Fibroblast of villous mesenchyme (primary cell): Measurements from ENCODE around the gene SPPL2C. TPM values are rescaled to one million over a fixed set of nuclear protein-coding genes. Genes with fewer than 3 reads are reported as not detected.

Experiments
- DNase-seq: peaks from one replicate; pipeline ENCODE4 v3.0.0-alpha.2; 2010; ENCODE audit warnings: low read depth
- H3K4me3 ChIP-seq: 2 replicates; pipeline ENCODE4 v1.5.1; 2011; ENCODE audit warnings: low read depth, mild to moderate bottlenecking, low read length
- total RNA-seq: library from RNA; depleted of rRNA; stranded (reverse); fragments of >200 nt; gene quantifications from 2 replicates; pipeline ENCODE4 v1.2.3, GENCODE V29; 2012
- TF ChIP-seq, protein P1 (sequence below): IDR thresholded peaks from 2 replicates; pipeline ENCODE4 v1.5.1; 2012; ENCODE audit warnings: low read depth, mild to moderate bottlenecking, low read length; ENCODE audit not compliant: insufficient read depth

Gene SPPL2C
- total RNA-seq, 1 donor, result not detected

DNA sequence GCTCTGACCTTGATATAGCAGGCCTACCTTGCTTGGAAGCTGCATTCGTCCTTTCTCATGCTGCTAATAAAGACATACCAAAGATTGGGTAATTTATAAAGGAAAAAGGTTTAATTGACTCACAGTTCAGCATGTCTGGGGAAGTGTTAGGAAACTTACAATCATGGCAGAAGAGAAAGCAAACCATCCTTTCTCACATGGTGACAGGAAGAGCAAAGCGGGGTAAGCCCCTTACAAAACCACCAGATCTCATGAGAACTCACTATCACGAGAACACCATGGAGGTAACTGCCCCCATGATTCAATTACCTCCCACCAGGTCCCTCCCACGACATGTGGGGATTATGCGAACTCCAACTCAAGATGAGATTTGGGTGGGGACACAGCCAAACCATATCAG lies 43.7 kb downstream of the SPPL2C start:
- TF ChIP-seq, protein P1, sequence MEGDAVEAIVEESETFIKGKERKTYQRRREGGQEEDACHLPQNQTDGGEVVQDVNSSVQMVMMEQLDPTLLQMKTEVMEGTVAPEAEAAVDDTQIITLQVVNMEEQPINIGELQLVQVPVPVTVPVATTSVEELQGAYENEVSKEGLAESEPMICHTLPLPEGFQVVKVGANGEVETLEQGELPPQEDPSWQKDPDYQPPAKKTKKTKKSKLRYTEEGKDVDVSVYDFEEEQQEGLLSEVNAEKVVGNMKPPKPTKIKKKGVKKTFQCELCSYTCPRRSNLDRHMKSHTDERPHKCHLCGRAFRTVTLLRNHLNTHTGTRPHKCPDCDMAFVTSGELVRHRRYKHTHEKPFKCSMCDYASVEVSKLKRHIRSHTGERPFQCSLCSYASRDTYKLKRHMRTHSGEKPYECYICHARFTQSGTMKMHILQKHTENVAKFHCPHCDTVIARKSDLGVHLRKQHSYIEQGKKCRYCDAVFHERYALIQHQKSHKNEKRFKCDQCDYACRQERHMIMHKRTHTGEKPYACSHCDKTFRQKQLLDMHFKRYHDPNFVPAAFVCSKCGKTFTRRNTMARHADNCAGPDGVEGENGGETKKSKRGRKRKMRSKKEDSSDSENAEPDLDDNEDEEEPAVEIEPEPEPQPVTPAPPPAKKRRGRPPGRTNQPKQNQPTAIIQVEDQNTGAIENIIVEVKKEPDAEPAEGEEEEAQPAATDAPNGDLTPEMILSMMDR, result no peak
- DNase-seq, result no peak
- no peak overlapping the region for H3K4me3 ChIP-seq

- H3K4me3 ChIP-seq, result no peak overlapping the region
- TF ChIP-seq, protein P1, result no peak
- DNase-seq, result no peak
These were observed 44.9 kb downstream of the SPPL2C start for GRCh38 chr17:45889579-45889978.

DNA sequence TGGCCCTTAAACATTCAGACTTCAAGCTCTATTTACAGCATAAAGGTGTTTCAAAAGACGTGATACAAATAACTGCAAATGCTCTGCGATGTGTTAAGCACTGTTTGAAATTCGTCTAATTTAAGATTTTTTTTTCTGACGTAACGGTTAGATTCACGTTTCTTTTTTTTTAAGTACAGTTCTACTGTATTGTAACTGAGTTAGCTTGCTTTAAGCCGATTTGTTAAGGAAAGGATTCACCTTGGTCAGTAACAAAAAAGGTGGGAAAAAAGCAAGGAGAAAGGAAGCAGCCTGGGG lies 49.0 kb downstream of the SPPL2C start:
- no peak for DNase-seq
- H3K4me3 ChIP-seq, result peak overlapping the region; percentile 64
- TF ChIP-seq, protein P1, result no peak

- H3K4me3 ChIP-seq, result peak within 1 kb of the TSS; percentile 66
- DNase-seq, result peak; percentile 88
- TF ChIP-seq, protein P1, result peak; percentile 77
These were observed 49.5 kb downstream of the SPPL2C start, which contains the start of gene MAPT for GRCh38 chr17:45894022-45894784. TSS of gene MAPT (plus strand) at chr17:45894554. CDS start at chr17:45962338, 67,784 bp downstream.

GRCh38 chr17:45895304-45895968 lies 50.8 kb downstream of the SPPL2C start:
- DNase-seq, result peak; percentile 8
- H3K4me3 ChIP-seq, result peak overlapping the region; percentile 66
- TF ChIP-seq, protein P1, result no peak

DNA sequence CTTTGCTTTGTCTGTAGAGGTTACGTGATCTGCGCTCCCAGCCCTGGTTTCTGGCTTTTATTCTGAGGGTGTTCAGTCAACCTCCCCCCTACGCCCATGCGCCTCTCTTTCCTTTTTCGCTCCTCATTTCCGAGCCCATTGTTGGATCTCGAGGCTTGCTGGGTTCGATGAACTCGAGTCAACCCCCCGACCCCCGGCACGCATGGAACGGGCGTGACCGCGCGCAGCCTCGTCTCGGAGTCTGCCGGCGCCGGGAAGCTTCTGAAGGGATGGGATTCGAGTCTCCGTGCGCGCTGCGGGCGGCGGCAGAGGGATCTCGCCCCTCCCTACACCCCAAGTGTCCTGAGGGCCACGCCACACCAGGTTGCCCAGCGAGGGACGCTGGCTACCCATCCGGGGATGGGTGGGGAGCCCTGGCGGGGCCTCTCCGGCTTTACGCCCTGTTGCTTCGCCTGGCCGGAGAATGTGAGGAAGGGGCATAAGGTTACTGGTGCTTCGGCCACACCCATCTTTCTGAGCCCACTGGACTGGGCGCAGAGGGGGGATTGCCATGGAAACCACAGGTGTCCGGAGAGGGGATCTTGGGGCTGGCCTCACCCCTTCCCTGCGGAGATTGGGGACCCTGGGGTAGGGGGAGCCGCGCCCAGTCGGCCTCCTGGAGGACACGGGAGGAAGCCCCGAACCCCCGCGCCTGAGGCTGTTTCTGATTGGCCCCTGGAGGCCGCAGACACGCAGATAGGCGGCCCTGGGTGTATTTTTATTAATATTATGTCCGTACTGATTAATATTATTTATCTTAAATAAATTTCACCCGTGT lies 51.5 kb downstream of the SPPL2C start:
- TF ChIP-seq, protein P1, result no peak
- peak; percentile 5 for DNase-seq

More for the DNA sequence above, 51.5 kb downstream of the SPPL2C start:
- H3K4me3 ChIP-seq, result no peak overlapping the region

Other genes with a start within 250 kb of the SPPL2C start
- not detected in 2 replicates for gene CRHR1, start 60.6 kb upstream of the SPPL2C start, total RNA-seq
- under 0.01 TPM in 1 of 2 replicates, not detected in the other for gene MAPT, start 49.7 kb downstream of the SPPL2C start, total RNA-seq
- gene STH, start 154.4 kb downstream of the SPPL2C start, total RNA-seq, result not detected in 2 replicates